GM21367 (cell line): ENCODE measurements around the gene VEZF1.

Experiments used
- ATAC-seq: cut with Tn5 transposase; IDR thresholded peaks from one replicate; pipeline ENCODE4 v1.9.1; 2021; ENCODE audit not compliant: unreplicated experiment

VEZF1 gene

DNA sequence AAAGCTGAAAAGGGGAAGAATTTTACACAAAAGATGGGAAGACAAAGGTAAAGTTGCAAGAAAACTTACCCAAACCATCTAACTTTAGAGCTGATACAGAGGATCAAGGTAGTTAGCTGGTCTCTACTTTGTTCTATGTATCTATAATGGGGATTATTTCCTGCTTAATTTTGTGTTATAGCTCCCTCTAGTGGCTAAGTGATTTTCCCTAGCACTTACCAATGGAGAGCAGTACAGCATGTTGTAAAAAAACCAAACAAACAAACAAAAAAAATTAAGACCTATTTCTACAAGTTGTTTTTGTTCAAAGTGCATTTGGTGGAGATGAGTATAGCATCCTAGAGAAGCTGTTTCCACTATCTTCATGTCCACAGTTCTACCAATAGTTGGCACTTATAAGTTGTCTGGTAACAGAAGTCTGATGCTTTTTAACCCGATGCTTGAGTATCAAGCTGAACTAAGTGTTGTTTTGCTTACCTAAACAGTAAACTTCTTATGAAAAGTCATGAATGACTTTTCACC lies 11.5 kb upstream of the VEZF1 start:
- no peak for ATAC-seq

DNA sequence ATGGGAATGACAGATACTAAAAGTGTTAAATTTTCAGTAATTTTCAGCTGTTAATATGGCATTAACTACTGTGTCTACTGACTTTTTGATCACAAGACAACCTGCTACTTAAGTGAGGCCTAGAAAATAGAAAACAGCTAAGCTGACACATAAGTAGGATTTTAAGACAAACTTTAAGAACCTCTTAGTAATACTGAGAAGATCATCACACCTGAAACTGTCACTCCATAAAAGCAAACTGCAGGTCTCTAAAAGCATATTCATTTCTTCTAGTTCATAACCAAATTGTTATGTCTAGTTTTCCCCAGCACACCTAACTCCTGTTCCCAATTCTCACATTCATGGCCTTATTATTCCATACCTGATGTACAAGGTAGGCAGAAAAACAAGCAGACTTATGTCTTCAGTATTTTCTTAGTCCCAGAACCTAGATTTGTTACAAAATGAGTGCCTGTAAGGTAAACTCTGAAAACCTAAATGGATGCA lies 11.0 kb upstream of the VEZF1 start:
- no peak for ATAC-seq

DNA sequence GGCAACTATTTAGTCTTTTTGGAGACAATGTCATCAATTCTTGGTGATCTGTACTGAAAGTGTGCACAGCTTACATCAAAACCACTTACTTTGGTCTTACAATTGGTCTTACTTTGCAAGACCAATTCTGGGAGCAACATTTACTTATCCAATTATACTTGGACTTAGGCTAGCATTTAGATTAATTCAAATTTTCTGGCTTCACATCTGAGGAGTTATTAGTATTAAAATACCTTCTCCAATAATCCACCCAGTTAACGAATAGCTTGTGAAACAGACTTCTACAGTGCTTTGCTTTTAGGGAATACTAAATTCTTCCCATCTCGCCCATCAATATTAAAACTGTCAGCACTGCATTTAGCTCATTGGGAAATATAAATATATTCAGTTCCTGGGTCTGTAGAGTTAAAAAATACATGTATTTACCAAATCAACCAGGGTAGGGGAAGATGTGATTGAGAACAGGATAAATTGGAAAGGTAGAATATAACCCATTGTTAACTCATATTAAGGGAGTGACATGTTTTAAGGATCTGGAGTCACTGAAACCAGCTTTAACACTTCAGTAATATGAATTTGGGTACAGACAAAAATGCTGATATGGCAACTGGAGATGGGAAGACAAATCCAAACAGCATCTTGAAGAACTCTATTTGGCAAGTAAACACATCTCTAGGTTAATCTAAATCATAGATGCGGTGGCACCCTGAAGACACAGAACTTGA lies 9.2 kb upstream of the VEZF1 start:
- no peak for ATAC-seq

DNA sequence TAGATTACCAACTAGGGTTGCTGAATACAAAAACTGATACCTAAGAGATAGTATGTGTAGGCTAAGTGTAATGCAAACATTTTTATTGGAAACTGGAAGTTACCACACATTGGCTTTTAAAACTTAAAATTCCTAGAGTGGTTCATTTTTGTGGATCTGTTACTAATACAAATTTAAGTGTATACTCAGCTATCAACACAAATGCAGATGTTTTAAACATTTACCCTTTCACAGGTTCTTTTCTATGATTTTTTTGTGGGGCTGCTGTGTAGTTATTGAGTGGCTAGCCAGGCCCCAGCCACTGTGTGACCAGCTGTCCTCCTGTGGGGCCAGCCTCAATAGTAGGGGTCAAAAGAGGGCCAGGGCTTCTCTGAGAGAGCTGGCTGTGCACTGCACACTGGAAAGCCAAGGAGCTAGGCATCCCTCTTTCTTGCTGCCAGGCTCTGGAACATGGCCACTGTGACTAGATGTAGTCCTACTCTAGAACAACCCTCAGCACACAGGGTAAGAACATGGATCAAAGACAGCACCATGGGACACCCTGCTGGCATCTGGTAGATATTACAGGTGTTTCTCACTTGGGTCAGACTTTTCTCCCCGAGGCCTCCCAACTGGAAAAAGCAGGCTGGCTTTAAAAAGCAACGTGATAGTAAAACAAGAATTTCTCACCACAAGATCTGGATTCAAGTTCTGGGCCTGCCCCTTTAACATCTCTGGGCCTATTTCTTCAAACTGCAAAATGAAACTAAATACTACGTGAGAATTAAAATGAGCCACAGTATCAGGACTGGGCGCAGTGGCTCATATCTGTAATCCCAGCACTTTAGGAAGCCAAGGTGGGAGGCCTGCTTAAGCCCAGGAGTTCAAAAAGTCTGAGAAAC lies 7.3 kb upstream of the VEZF1 start:
- ATAC-seq: no peak

DNA sequence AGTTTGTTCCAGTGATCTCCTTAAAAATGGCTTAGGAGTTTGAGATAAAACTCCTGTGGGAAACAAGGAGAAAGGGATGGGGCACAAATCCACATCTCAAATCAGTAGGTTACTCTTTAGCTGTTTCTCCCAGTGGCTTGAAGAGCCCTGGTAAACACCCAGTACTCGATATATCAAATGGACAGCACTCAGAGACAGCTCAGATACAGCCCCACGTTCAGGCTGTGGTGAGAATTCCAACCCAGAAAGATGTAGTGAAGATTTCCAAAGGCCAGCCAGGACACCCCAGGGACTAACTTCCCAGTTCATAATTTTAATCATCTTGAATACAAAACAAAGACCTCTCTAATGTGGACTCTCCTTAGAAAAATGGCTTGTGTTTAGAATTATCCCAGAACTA lies 6.4 kb upstream of the VEZF1 start:
- ATAC-seq: no peak

DNA sequence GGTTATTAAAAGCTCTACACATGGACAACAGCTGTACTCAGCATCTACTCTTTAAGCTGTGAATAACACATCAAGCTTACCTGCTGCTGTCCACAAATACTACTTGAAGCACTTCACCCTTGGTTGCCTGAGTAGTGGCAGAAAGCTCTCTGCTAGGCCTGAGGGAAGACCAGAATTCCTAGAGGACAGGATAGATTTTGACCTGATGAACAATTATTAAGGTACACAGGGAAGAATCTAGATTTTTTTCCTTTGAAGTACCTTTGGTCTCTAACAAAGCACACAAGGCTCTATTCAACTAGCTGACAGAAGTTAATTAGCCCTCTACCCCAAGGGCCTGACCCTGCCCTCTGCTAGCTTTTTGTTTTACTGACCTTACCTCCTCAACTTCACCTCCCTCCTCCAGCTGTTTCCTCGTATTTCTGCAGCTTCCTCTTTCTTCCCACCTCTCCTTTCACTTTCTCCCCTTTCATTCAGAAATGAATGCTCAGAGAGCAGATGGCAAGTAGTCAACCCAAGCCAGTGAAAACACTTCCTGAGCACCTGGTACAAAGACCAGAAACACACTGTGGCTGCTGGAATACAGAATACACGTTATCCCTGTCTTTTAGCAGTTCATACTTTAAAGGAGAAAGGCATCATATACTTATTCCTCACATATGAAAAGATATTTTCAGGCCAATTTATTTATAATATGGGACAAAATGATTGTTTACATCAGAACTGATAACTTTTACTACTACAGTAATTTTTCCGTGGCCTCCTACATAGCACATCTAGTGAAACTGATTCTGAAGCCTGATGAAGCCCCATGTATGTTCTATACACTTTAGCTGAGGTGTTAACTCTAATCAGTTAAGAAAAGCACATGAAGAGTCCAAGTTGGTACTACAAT lies 5.7 kb upstream of the VEZF1 start:
- no peak for ATAC-seq

DNA sequence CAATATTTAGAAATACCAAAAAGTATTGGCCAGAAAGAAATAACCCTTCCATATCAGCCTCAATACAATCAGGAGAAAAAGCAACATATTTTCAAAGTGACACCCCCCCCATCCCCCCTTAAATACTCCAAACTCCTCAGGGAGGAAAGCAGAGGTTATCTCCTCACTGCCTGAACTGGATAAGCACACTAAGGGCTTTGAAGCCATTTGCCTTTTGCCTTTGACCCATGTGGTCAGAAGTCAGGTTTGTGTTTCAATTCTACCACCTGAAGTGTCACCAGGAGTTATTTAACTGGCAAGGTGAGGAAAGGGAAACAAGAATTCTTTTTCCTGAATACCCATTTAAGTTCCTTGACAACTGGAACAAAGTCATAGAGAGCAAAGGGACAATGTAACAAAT lies 3.5 kb upstream of the VEZF1 start:
- no peak for ATAC-seq

DNA sequence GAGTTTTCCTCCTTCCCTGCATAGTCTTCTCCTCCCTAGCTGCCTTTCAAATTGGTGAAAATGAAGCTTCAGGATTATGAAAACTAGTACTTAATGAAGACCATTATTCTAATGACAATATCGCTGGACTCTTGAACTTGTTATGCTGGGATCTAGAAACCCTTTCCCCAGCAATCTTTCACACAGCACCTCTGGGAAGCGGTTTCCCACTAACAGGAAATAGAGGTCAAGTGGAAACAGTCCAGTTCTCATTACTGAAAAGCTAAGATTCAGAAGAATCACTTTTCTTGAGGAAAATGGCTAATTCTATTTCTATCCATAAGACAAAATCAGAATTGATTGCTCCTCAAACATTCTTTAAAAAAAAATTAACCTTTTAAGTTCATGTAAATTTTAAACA lies 2.0 kb upstream of the VEZF1 start:
- no peak for ATAC-seq

DNA sequence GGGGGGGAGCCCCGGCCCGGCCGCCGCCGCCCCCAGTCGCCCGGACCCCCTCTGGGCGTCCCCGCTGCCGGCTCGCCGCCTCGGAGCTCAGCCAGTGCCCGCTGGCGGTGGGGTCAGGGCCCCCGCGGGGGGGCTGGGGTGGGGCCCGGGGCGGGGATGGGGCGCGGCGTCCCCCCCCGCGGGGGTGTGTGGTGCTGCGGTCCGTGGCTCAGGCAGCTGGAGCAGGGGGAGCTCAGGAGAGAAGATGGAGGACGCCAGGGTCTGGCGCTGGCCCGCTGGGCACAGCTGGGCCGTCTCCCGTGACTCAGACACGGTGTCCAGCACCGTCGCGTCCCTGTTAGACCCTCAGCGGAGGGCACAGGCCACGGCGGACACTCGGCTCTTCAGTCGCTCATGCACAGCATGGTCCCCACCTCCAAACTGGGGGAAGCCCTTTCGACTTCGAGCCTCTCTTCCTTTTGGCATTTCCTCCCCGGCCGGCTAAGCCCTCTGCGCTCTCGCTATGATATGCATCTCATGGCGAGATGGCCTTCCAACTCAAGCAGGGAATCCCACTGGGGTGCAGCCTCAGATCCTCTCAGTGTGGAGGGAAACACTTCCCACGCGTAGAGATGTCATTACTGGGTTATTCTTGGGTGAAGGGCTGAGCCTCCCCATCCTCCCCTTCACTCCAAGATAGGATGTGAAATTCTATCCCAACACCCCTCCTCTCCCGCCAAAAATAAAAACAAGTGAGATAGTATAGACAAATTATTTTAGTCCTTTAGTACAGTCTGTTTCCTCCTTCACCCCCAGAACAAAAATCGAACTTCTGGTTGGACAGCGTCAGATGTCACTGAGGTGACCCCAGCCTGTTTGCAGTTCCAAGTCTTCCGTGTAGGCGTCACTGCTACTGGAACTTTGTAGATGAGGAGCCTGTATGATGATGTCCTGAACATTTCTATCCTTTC lies 522 bp upstream of the VEZF1 start:
- peak; percentile 56 for ATAC-seq

DNA sequence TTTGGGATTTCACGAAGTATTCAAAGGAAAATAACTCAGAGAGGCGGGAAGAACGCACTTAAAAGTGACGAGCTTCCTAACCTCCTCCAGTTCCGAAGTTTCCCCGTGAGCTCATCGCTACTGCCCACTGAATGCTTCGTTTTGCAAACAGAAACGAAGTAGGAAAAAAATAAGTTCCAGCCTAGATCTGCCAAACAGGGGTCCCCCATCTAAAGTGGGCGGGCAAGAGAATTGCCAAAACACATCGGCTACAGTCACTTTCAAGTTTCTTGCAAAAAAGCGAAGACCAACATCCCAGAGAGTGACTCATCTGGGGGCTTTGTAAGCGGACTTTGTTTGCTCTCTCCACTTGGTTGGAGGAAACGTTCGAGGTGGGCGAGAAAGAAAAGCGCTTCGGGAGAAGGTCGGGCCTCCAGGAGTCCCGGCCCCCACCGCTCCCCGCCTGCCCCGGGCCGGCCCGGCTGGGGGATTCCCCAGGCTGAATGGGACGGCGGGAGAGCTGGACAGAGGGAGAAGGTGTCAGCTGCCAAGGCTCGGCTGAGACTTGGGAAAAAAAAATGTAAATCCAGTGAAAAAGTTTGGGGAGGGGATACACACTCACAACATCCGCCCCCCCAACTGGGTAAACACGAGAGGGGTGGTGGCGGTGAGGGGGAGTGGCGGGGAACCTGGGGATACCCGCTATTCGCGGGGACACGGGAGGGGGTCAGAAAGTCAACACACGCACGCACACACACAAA lies 1.0 kb downstream of the VEZF1 start:
- peak; percentile 20 for ATAC-seq

DNA sequence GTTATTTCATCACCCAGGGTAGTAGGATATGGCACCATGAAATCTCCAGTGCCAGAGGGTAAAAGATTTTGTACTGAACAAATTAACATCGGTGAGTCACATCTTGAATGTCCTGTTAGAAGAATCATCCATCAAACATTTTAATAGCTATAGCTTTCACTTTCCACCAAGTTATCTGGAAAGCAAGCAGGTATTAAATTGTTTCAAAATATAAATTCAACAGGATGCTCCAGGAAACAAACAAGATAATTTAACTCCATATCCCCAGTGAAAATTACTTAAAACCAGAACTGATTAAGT lies 2.4 kb downstream of the VEZF1 start:
- no peak for ATAC-seq

DNA sequence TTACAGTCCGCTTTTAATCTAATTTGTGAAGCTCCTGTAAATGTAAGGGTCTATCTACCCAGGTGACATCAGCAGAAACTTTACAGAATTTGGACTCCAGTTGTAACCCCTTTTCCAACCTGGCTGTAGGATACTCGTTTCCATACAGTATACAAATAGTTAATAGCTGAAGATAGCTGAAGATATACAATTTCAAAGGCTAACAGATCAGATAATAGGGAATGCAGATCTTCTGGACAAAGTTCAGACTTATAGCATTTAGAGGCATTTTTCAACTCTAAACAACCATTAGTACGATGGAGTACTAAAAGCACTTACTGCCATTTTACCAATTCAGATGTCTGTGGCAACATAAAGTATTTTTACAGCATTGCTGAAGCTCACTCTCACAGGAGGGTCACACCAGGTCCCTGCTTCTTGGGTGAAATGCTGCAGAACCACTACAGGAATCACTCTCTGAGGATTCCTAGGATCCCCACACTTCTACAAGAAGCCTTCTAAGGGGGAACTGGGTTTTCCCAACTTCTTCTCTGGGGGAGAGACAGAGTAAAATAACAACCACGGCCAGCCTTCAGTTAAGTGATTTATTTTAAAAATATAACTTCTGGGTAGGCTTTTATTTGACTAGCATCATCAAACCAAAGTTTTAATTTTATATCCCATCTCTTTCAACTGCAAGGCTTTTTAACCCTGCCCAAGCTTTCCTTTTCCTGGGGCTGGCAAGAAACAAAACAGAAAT lies 2.9 kb downstream of the VEZF1 start:
- ATAC-seq: no peak

DNA sequence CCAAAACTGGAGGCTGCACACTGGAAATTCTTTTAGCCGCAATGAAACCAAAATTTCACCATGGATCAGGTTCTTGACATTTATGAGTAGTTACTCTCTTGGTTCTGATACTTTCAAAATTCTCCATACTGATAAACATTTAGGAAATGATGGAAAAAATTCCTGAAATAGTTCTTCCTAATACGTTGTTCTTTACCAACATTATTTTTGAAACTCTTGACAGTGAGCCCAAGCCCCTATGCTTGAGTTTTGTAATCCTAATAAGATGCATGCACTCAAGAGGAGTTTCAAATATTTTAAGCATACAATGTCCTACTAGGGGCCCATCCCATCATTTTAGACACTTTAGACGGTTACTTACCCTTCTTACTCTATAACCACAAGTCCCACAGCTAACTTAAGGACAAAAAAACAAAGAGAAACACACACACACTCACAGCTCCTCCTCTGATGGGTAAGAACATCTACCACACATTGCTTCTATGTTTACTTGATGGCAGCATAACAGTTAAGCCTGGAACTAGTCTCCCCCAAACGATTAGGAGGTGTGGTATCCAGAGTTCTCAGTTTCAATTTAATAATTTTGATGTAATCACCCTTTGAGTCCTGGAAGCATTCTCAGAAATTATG lies 3.7 kb downstream of the VEZF1 start:
- ATAC-seq: no peak

DNA sequence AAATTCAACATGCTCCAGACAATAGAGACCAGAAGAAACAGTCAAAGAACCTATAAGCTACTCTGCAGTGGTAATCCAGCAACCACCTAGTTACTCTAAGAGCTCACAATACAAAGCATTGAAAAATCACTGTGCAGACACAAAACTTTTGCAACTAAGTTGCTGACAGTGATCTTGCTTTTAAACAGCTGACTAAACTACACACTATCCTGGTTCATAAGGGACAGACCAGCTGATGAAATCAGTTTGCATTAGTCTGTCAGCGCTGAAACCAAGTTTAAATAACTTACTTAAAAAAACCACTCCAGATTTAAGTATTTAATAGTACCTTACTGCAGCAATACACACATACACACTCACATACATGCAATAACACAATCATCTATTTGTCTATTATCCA lies 4.6 kb downstream of the VEZF1 start:
- ATAC-seq: no peak

DNA sequence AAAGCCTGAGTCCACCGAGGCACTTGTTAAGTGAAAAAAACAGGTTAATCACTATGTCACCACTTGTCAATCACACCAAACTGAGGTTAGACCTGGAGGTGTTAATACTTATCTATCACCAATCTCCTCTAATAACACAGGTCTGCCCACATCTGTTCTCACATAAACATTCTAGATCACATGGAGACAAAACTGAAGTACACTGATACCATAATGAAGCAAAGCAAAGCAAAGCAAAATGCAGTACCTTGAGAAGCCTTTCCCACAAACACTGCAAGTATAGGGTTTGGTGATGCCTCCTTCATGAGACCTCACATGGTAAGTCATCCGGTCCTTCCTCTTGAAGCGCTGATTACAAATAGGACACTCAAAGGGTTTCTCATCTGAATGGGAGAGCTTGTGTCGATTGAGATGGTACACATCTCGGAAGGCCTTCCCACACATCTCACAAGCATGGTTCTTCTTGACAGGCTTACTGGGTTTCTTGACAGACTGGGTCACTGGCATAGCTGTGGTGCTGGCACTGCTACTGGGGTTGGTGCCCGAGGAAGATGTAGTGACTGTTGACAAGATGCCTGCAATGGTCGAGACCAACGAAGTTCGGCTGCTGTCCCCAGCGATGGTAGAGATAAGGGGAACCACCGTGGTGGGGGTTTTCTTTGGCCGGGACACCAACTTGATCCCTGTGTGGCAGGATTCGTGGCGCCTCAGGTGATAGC lies 5.4 kb downstream of the VEZF1 start:
- ATAC-seq: no peak

DNA sequence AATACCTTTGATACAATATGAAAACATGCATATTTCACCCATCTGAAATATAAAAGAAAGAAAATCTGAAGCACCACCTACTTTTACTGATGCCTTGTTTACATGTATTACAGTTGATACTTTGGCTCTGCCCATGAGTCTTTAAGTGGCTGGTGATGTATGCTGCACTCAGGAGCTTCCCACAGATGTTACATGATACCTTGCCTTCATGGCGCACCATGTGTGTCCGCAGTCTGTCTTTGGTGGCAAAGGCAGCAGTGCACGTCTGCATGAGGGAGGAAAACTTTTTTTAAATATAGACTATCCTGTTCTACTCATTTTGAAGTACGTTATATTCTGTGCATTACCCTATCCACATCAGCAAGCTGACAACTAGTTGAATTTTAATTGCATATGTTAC lies 7.5 kb downstream of the VEZF1 start:
- ATAC-seq: no peak

DNA sequence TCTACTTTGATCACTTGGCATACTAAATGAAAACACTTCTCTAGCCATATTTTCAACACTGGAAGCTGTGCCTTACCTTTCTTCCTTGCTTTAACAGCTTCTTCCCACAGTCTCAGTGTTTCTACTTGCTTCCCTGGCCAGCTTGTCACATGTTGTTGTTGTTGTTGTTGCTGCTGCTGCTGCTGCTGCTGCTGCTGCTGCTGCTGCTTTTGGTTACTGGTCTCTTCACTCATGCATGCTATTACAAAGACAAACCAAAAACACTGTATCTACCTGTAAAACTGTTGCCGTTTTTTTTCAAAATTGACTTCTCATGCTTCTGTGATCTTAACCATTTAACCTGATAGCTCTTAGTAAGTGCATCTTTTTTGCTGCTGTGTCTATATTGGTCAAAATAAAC lies 9.0 kb downstream of the VEZF1 start:
- ATAC-seq: no peak

DNA sequence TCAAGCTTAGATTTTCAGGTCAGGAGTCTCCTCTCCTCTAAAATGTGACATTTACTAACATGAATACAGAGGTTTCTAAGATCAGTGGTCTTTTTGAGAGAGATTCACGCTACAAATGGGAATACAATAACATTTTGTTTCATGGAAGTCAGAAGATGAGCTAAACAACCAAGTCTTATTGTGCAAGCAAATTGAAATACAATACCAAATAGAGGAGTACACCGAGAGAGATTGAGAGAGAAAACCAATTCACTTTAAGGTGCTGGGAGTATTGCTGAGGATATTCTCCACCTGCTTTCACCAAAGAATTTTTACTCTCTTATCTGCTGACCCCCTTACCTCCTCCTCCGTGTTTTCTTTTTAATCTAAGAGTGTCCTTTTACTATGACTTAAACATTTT lies 11.5 kb downstream of the VEZF1 start:
- ATAC-seq: no peak
